ENCODE results near the gene SARS1.
A peak's percentile ranks its signal among the peaks of the same experiment; 100 is the strongest.
"Not testable (repeated sequence)": the region's sequence is repeated elsewhere in the genome, so short reads cannot be mapped to it uniquely, and the experiment has no call there.

SARS1 gene

GRCh38 chr1:109279615-109280278, 66.0 kb downstream of the SARS1 start:
- H3K4me1 Mint-ChIP-seq (ENCODE audit: low read depth in 2 of 2), result peaks cover 4 to 14% of the 10 kb centered on the region in 2 donors
- DNase-seq (no peak), ATAC-seq (replicated peaks) (no peak)
- H3K36me3 Mint-ChIP-seq (ENCODE audit: insufficient read depth), result peaks cover 3% of the 10 kb centered on the region
- H3K9me3 Mint-ChIP-seq, result no peaks in the 10 kb centered on the region
- no peak overlapping the region for H3K27ac Mint-ChIP-seq
- no peak overlapping the region for H3K4me3 Mint-ChIP-seq
- H3K27me3 Mint-ChIP-seq, result no peaks in the 10 kb centered on the region

- Mint-ChIP-seq H3K9me3 (no peaks in the 10 kb centered on the region), H3K27ac (no peak overlapping the region), H3K27me3 (no peaks in the 10 kb centered on the region), H3K4me1 (ENCODE audit: low read depth in 2 of 2) (peaks cover 4 to 14% of the 10 kb centered on the region in 2 donors), H3K4me3 (no peak overlapping the region), H3K36me3 (ENCODE audit: insufficient read depth) (peaks cover 3% of the 10 kb centered on the region)
- ATAC-seq (replicated peaks) (no peak), DNase-seq (no peak)
Measured at GRCh38 chr1:109280862-109281261, 67.1 kb downstream of the SARS1 start.

- DNase-seq, result no peak
- H3K4me3 Mint-ChIP-seq, result peak overlapping the region; percentile 85 to 99
- H3K4me1 Mint-ChIP-seq (ENCODE audit: low read depth in 2 of 2), result peaks cover 4 to 14% of the 10 kb centered on the region in 2 donors
- no peaks in the 10 kb centered on the region for H3K9me3 Mint-ChIP-seq
- peaks cover 3% of the 10 kb centered on the region for H3K36me3 Mint-ChIP-seq (ENCODE audit: insufficient read depth)
- H3K27ac Mint-ChIP-seq, result no peak overlapping the region
- ATAC-seq (replicated peaks), result no peak
- H3K27me3 Mint-ChIP-seq, result no peaks in the 10 kb centered on the region
Measured at GRCh38 chr1:109281680-109282496, 68.2 kb downstream of the SARS1 start.

DNA sequence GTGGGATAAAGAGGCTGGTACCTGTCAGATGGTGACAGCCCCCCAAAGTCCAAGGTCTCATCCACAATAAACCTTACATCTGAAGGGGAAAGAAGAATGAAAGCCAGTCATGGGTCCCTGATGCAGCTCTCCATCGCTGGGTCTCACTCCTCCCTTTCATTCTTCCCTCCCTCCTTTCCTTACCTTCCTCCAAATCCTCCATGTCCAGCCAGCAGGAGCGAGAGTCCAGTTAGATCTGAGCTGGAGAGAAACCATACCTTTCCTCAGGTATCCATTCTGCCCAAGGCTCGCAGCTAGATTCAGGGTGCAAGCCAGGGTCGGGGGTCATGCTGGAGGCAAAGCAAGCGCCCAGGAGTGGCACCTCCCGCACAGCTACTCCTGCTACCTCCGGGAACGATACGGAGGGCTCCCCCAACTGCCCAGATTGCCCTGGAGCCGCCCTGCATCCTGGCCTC, 68.8 kb downstream of the SARS1 start:
- Mint-ChIP-seq H3K4me1 (ENCODE audit: low read depth in 2 of 2) (peaks cover 4 to 10% of the 10 kb centered on the region in 2 donors), H3K36me3 (ENCODE audit: insufficient read depth) (peaks cover 3% of the 10 kb centered on the region)
- ATAC-seq (replicated peaks), result no peak

GRCh38 chr1:109282952-109283747, 69.4 kb downstream of the SARS1 start, which contains the start of gene PSRC1:
PSRC1 (minus strand) TSS chr1:109283145.
- peak; percentile 91 for ATAC-seq (replicated peaks)
- H3K27ac Mint-ChIP-seq, result peak within 1 kb of the TSS; percentile 81 to 90
- H3K9me3 Mint-ChIP-seq, result no peaks in the 10 kb centered on the region
- DNase-seq, result peak; percentile 87 to 92 (median 87)
- H3K4me3 Mint-ChIP-seq, result peak within 1 kb of the TSS; percentile 85 to 99
- H3K36me3 Mint-ChIP-seq (ENCODE audit: insufficient read depth), result peaks cover 3% of the 10 kb centered on the region
- peaks cover 0 to under 1% of the 10 kb centered on the region in 2 donors for H3K27me3 Mint-ChIP-seq
- peaks cover 4 to 10% of the 10 kb centered on the region in 2 donors for H3K4me1 Mint-ChIP-seq (ENCODE audit: low read depth in 2 of 2)

More for the DNA sequence above, 68.8 kb downstream of the SARS1 start:
- peak overlapping the region; percentile 85 to 99 for H3K4me3 Mint-ChIP-seq
- H3K9me3 Mint-ChIP-seq, result no peaks in the 10 kb centered on the region
- H3K27ac Mint-ChIP-seq, result peak overlapping the region; percentile 81 to 90
- H3K27me3 Mint-ChIP-seq, result no peaks in the 10 kb centered on the region
- DNase-seq, result no peak

DNA sequence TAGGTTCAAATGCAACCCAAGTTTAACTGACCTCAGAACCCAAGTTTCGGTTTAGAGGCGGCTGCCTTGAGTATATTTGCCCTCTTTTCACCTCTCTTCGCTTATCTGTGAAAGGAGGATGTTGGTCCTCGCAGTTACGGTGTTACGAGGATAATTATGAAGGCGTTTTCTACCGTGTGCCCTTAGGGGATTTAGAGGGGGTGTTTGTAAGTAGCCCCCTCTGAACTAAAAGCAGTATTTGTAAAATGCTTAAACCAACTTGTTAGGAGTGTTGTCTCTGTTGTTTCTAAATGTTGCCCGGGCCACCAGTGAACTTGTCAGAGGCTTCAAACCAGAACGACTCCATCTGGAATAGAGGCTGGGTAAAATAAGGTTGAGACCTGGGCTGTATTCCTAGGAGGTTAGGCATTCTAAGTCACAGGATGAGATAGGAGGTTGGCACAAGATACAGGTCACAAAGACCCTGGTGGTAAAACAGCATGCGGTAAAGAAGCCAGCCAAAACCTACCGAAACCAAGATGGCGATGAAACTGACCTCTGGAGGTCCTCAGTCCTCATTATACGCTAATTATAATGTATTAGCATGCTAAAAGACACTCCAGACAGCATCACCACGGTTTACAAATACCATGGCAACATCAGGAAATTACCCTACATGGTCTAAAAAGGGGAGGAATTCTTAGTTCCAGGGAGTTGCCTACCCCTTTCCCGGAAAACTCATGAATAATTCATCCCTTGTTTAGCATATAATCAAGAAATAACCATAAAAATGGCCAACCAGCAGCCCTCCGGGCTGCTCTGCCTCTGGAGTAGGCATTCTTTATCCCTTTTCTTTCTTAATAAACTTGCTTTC, 70.3 kb downstream of the SARS1 start:
- peaks cover 3% of the 10 kb centered on the region for H3K36me3 Mint-ChIP-seq (ENCODE audit: insufficient read depth)
- peak; percentile 53 for ATAC-seq (replicated peaks)
- H3K27ac Mint-ChIP-seq, result peak overlapping the region; percentile 81 to 90
- H3K9me3 Mint-ChIP-seq, result no peaks in the 10 kb centered on the region
- peak overlapping the region; percentile 85 to 99 for H3K4me3 Mint-ChIP-seq
- peaks cover 4 to 10% of the 10 kb centered on the region in 2 donors for H3K4me1 Mint-ChIP-seq (ENCODE audit: low read depth in 2 of 2)
- DNase-seq, result no peak
- peaks cover 7 to 9% of the 10 kb centered on the region in 2 donors for H3K27me3 Mint-ChIP-seq

DNA sequence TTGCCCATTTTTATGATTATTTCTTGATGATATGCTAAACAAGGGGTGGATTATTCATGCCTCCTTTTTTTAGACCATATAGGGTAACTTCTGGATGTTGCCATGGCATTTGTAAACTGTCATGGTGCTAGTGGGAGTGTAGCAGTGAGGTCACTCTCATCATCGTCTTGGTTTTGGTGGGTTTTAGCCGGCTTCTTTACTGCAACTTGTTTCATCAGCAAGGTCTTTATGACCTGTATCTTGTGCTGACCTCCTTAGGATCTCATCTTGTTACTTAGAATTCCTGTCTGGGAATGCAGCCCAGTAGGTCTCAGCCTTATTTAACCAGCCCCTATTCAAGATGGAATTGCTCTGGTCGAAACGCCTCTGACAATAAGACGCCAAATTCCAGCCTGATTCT, 73.0 kb downstream of the SARS1 start:
- not testable (repeated sequence) for H3K27ac Mint-ChIP-seq

More for the DNA sequence above, 73.0 kb downstream of the SARS1 start:
- not testable (repeated sequence) for H3K4me1 Mint-ChIP-seq (ENCODE audit: low read depth in 2 of 2); H3K36me3 Mint-ChIP-seq (ENCODE audit: insufficient read depth); DNase-seq; H3K9me3 Mint-ChIP-seq; ATAC-seq (replicated peaks); H3K4me3 Mint-ChIP-seq
- peaks cover 7 to 11% of the 10 kb centered on the region in 2 donors for H3K27me3 Mint-ChIP-seq
